Mesothelial cell of epicardium (in vitro differentiated cells): ENCODE measurements around the gene IFT43. TPM values are rescaled to one million over a fixed set of nuclear protein-coding genes. Genes with fewer than 3 reads are reported as not detected.

Source experiments
- DNase-seq, 2 experiments: peaks; one replicate each; pipeline ENCODE4 v3.0.0; 2021; ENCODE audit warnings: low spot score in 2 of 2; ENCODE audit not compliant: unreplicated experiment in 2 of 2
- H3K27ac Mint-ChIP-seq: 2 replicates; pipeline ENCODE4 v1.8.0; 2021; ENCODE audit warnings: mixed read lengths
- H3K27me3 Mint-ChIP-seq: 2 replicates; pipeline ENCODE4 v1.8.0; 2021; ENCODE audit warnings: low read depth, mixed read lengths
- H3K36me3 Mint-ChIP-seq: 2 replicates; pipeline ENCODE4 v1.8.0; 2021; ENCODE audit warnings: mixed read lengths
- H3K4me1 Mint-ChIP-seq: 2 replicates; pipeline ENCODE4 v1.8.0; 2021; ENCODE audit warnings: mixed read lengths
- H3K4me3 Mint-ChIP-seq: 2 replicates; pipeline ENCODE4 v1.8.0; 2021; ENCODE audit warnings: mild to moderate bottlenecking, moderate library complexity, mixed read lengths
- H3K9me3 Mint-ChIP-seq: 2 replicates; pipeline ENCODE4 v1.8.0; 2021; ENCODE audit warnings: mixed read lengths
- CTCF ChIP-seq: fragments of 200-600 bp; sonication (generic); IDR thresholded peaks from one replicate; pipeline ENCODE4 v1.5.0; 2021; ENCODE audit warnings: antibody characterized with exemption; ENCODE audit not compliant: unreplicated experiment
- total RNA-seq: library from RNA; stranded (reverse); gene quantifications from 3 replicates; pipeline ENCODE4 v1.2.1, GENCODE V29; 2021

The IFT43 gene
- total RNA-seq, 1 donor from 2014 or later = 46.0 TPM

DNA sequence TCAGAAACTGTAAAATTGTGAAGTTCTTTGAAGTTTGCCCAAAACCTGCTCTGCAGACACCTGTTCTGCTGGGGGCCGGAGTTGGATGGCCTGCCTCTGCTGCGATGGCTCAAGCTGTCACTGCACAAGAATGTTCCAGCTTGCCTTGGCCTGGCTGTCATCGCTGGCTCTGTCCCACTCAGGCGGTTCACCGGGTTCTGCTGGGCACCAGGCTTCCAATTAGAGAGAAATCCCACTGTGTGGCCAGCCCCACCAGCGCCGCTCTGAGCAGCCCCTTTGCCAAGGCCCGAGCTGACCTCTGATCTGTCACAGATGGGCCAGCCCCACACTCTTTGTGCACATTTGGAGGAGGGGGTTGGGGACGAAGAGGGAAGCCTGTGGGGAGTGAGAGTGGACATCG is 94.5 kb downstream of the IFT43 start:
- H3K4me1 Mint-ChIP-seq = peaks cover 10% of the 10 kb centered on the region
- H3K27ac Mint-ChIP-seq = no peak overlapping the region
- no peaks in the 10 kb centered on the region for H3K9me3 Mint-ChIP-seq
- H3K4me3 Mint-ChIP-seq = no peak overlapping the region
- DNase-seq = no peak
- H3K36me3 Mint-ChIP-seq = peaks cover 6% of the 10 kb centered on the region
- no peak for TF ChIP-seq CTCF
- no peaks in the 10 kb centered on the region for H3K27me3 Mint-ChIP-seq

GRCh38 chr14:76080471-76080870 is 94.9 kb downstream of the IFT43 start:
- no peak overlapping the region for H3K27ac Mint-ChIP-seq
- H3K9me3 Mint-ChIP-seq = no peaks in the 10 kb centered on the region
- H3K4me1 Mint-ChIP-seq = peaks cover 7% of the 10 kb centered on the region
- H3K36me3 Mint-ChIP-seq = peaks cover 6% of the 10 kb centered on the region
- H3K4me3 Mint-ChIP-seq = no peak overlapping the region
- H3K27me3 Mint-ChIP-seq = no peaks in the 10 kb centered on the region
- DNase-seq = no peak
- TF ChIP-seq CTCF = no peak

GRCh38 chr14:76081642-76082041 is 96.1 kb downstream of the IFT43 start:
- Mint-ChIP-seq H3K27me3 (no peaks in the 10 kb centered on the region), H3K36me3 (peaks cover 6% of the 10 kb centered on the region), H3K4me3 (no peak overlapping the region), H3K4me1 (peaks cover 7% of the 10 kb centered on the region), H3K27ac (no peak overlapping the region), H3K9me3 (no peaks in the 10 kb centered on the region)
- DNase-seq = no peak
- no peak for TF ChIP-seq CTCF

- peaks cover 3% of the 10 kb centered on the region for H3K36me3 Mint-ChIP-seq
These were observed 98.5 kb downstream of the IFT43 start for GRCh38 chr14:76083796-76084765.

DNA sequence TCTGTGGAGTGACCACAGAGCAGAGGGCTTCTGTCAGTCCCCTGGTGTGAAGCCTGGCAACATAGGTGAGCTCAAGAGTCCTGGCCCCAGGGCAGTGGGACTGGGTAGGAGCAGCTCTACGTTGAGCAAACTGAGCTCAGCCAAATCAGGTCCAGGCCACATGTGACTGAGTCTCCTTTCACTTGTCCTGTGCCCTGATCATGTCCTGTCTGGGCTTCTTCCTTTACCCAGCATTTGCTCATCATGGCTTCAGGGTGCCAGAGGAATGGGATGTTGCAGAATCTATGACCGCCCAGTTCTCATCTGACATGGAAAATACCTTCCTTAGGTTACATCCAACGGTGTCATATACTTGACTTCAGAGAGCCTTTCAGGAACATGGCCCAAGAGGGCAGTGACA is 99.8 kb downstream of the IFT43 start:
- H3K27me3 Mint-ChIP-seq = no peaks in the 10 kb centered on the region
- H3K9me3 Mint-ChIP-seq = no peaks in the 10 kb centered on the region
- peaks cover 23% of the 10 kb centered on the region for H3K4me1 Mint-ChIP-seq
- no peak for TF ChIP-seq CTCF
- no peak for DNase-seq
- no peak overlapping the region for H3K4me3 Mint-ChIP-seq
- H3K36me3 Mint-ChIP-seq = peaks cover 3% of the 10 kb centered on the region
- H3K27ac Mint-ChIP-seq = no peak overlapping the region

More at GRCh38 chr14:76083796-76084765, 98.5 kb downstream of the IFT43 start:
- H3K27me3 Mint-ChIP-seq = no peaks in the 10 kb centered on the region
- no peaks in the 10 kb centered on the region for H3K9me3 Mint-ChIP-seq
- DNase-seq = no peak
- TF ChIP-seq CTCF = no peak
- H3K4me3 Mint-ChIP-seq = no peak overlapping the region
- H3K27ac Mint-ChIP-seq = no peak overlapping the region
- peaks cover 18% of the 10 kb centered on the region for H3K4me1 Mint-ChIP-seq
